Adrenal gland (tissue), 12 donors: ENCODE measurements around the gene RAD9B. TPM values are rescaled to one million over a fixed set of nuclear protein-coding genes. Genes with fewer than 3 reads are reported as not detected.

ENCODE experiments used
- DNase-seq, 7 donors: peaks; one replicate each; pipeline ENCODE4 v3.0.0-alpha.2; 2019 to 2020
- H3K27ac ChIP-seq, 5 donors: fragments of 200-600 bp; sonication (generic) in 4 of 5; 1 replicate in 3 of 5; 2 replicates in 2 of 5; pipeline versions ENCODE4 v1.5.1 to v1.8.0; 2016 to 2020; ENCODE audit warnings: mild to moderate bottlenecking in 1 of 5
- H3K27me3 ChIP-seq: fragments of 200-600 bp; 2 replicates; pipeline ENCODE4 v1.8.0; 2021
- H3K36me3 ChIP-seq, 2 donors: fragments of 200-600 bp; replicated peaks in 1 of 2; 1 replicate in 1 of 2; 2 replicates in 1 of 2; pipeline versions ENCODE4 v1.5.1 to v1.8.0; 2018 to 2022
- H3K4me1 ChIP-seq, 2 donors: fragments of 200-600 bp; replicated peaks in 1 of 2; 1 replicate in 1 of 2; 2 replicates in 1 of 2; pipeline versions ENCODE4 v1.5.1 to v1.8.0; 2018 to 2021
- H3K4me3 ChIP-seq, 4 donors: fragments of 200-600 bp; sonication (generic) in 3 of 4; one replicate each; pipeline ENCODE4 v1.5.1; 2016 to 2018
- H3K9me3 ChIP-seq, 3 donors: fragments of 200-600 bp; sonication (generic) in 1 of 3; replicated peaks in 1 of 3; 1 replicate in 2 of 3; 2 replicates in 1 of 3; pipeline versions ENCODE4 v1.5.1 to v1.8.0; 2016 to 2021
- POLR2A ChIP-seq, 2 donors: fragments of 450-650 bp; IDR thresholded peaks; one replicate each; pipeline ENCODE4 v1.6.1; 2017; ENCODE audit warnings: antibody characterized with exemption in 2 of 2, mild to moderate bottlenecking in 2 of 2, moderate library complexity in 1 of 2
- WGBS, 4 donors: extraction: QIAGEN DNeasy Blood & Tissue Kit in 2 of 4; methylation state at CpG; one replicate each; pipeline versions ENCODE4 v1.1.5 to v1.1.7; 2013 to 2017; 5-methylcytosine and 5-hydroxymethylcytosine counted together
- intact Hi-C, 2 donors: fragments of 100-400 bp; cut with DNase I; formaldehyde crosslinking; loops; one replicate each; pipeline versions ENCODE4 v1.14.1 to v1.15.0; 2022 to 2023
- polyA plus RNA-seq, 3 donors: library from polyadenylated mRNA; stranded (reverse); fragments of 200-250 nt in 2 of 3; fragments of 350-450 nt in 1 of 3; fragmentation: Illumina TruSeq in 1 of 3; extraction: RNeasy Lipid Tissue Mini Kit (QIAGEN cat#74804) in 1 of 3; gene quantifications; one replicate each; pipeline ENCODE4 v1.2.3, GENCODE V29; 2013 to 2014
- total RNA-seq, 9 donors: library from RNA; depleted of rRNA in 4 of 9; stranded (reverse); fragments of >200 nt in 4 of 9; fragments of 120-200 nt in 1 of 9; fragmentation: NEBNext Ultra II Directional in 1 of 9; extraction: Animal tissue kit (Norgen Biotek cat#: 25700) in 1 of 9; gene quantifications; one replicate each; pipeline versions ENCODE4 v1.1.0 to v1.2.4, GENCODE V29; 2013 to 2023
- TF ChIP-seq, protein P1 (sequence below), 6 experiments: fragments of 450-650 bp in 4 of 6; fragments of 200-600 bp in 2 of 6; sonication (generic) in 1 of 6; IDR thresholded peaks; 1 replicate in 5 of 6; 2 replicates in 1 of 6; pipeline versions ENCODE4 v1.5.1 to v1.8.0; 2016 to 2021; ENCODE audit warnings: antibody characterized with exemption in 6 of 6, mild to moderate bottlenecking in 2 of 6, moderate library complexity in 1 of 6
- donor health status: healthy with polysubstance abuse.
- donor health status: Bipolar disorder and iron deficiency.
- donor health status: DM: yes; HTN: yes; CAD: no.
- donor health status: DM: no; HTN: no; CAD: no.
- donor health status: DM: no; HTN: no; CAD: no.
- donor health status: DM: yes; HTN: yes; CAD: no.

Gene RAD9B
- total and polyA plus RNA-seq, 12 donors = 0.14 to 3.6 (median 0.35) TPM; not detected in 1

DNA sequence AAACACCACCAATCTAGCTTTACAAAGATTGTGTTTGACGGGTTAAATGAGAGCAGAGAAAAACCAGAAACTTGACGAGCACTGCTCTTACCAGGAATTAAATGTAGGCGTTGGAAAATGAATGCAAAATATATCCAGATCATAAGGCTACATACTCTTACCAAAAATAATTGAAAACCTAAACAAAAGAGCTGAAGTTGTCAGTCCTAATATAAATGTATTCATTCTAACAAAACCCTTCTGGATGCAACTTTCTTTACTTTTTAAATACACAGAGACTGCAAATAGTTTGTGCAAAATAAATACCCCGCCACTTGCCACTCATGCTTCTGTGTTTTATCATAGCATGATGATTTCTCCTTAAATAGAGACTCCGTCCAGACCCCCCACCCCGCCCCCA is 32.7 kb downstream of the RAD9B start:
- 94 to 95% (median 94%) methylated on average over 6 of the region's 6 CpGs for WGBS, 4 donors
- Histone ChIP-seq H3K36me3 (peaks cover 0 to 33% of the 10 kb centered on the region in 2 donors), H3K9me3 (no peaks in the 10 kb centered on the region), H3K4me3 (no peak overlapping the region), H3K4me1 (peaks cover 27 to 31% of the 10 kb centered on the region in 2 donors), H3K27ac (no peak overlapping the region), H3K27me3 (no peaks in the 10 kb centered on the region)
- intact Hi-C loops = no loop called here
- no peak for DNase-seq
- TF ChIP-seq, protein P1, sequence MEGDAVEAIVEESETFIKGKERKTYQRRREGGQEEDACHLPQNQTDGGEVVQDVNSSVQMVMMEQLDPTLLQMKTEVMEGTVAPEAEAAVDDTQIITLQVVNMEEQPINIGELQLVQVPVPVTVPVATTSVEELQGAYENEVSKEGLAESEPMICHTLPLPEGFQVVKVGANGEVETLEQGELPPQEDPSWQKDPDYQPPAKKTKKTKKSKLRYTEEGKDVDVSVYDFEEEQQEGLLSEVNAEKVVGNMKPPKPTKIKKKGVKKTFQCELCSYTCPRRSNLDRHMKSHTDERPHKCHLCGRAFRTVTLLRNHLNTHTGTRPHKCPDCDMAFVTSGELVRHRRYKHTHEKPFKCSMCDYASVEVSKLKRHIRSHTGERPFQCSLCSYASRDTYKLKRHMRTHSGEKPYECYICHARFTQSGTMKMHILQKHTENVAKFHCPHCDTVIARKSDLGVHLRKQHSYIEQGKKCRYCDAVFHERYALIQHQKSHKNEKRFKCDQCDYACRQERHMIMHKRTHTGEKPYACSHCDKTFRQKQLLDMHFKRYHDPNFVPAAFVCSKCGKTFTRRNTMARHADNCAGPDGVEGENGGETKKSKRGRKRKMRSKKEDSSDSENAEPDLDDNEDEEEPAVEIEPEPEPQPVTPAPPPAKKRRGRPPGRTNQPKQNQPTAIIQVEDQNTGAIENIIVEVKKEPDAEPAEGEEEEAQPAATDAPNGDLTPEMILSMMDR (IDR thresholded peaks at IDR 0.05) = no peak
- no peak for TF ChIP-seq POLR2A (IDR thresholded peaks at IDR 0.05)

- 77 to 88% (median 81%) methylated on average over 4 of the region's 4 CpGs for WGBS, 4 donors
- H3K27me3 ChIP-seq = no peaks in the 10 kb centered on the region
- peak overlapping the region; percentile 12 to 86 (median 75) for H3K27ac ChIP-seq
- intact Hi-C loops = no loop called here
- H3K4me3 ChIP-seq = no peak overlapping the region
- H3K4me1 ChIP-seq = peaks cover 18 to 20% of the 10 kb centered on the region in 2 donors
- DNase-seq = no peak
- no peak for TF ChIP-seq POLR2A (IDR thresholded peaks at IDR 0.05)
- TF ChIP-seq, protein P1 (IDR thresholded peaks at IDR 0.05) = no peak
- H3K36me3 ChIP-seq = peaks cover 0 to 33% of the 10 kb centered on the region in 2 donors
- H3K9me3 ChIP-seq = no peaks in the 10 kb centered on the region
These were observed 34.9 kb downstream of the RAD9B start for GRCh38 chr12:110536834-110537604.

- Histone ChIP-seq H3K4me1 (peaks cover 18 to 20% of the 10 kb centered on the region in 2 donors), H3K27me3 (no peaks in the 10 kb centered on the region), H3K4me3 (no peak overlapping the region), H3K27ac (peak overlapping the region; percentile 12 to 86 (median 75)), H3K36me3 (peaks cover 0 to 33% of the 10 kb centered on the region in 2 donors), H3K9me3 (no peaks in the 10 kb centered on the region)
- TF ChIP-seq, protein P1 (IDR thresholded peaks at IDR 0.05) = no peak
- TF ChIP-seq POLR2A (IDR thresholded peaks at IDR 0.05) = peak in 1 of 2 donors; percentile 18
- intact Hi-C loops = no loop called here
- peak; percentile 40 to 86 (median 80) for DNase-seq
- WGBS, 4 donors = 43 to 56% (median 52%) methylated on average over 9 of the region's 9 CpGs
These were observed 35.7 kb downstream of the RAD9B start for GRCh38 chr12:110537605-110538409.
